GM21390 (cell line): Measurements from ENCODE around the gene WRAP73.

Experiments
- ATAC-seq: cut with Tn5 transposase; IDR thresholded peaks from one replicate; pipeline ENCODE4 v1.9.1; 2021; ENCODE audit not compliant: unreplicated experiment

The WRAP73 gene

GRCh38 chr1:3669421-3669821 is 19.5 kb upstream of the WRAP73 start:
- ATAC-seq = no peak

DNA sequence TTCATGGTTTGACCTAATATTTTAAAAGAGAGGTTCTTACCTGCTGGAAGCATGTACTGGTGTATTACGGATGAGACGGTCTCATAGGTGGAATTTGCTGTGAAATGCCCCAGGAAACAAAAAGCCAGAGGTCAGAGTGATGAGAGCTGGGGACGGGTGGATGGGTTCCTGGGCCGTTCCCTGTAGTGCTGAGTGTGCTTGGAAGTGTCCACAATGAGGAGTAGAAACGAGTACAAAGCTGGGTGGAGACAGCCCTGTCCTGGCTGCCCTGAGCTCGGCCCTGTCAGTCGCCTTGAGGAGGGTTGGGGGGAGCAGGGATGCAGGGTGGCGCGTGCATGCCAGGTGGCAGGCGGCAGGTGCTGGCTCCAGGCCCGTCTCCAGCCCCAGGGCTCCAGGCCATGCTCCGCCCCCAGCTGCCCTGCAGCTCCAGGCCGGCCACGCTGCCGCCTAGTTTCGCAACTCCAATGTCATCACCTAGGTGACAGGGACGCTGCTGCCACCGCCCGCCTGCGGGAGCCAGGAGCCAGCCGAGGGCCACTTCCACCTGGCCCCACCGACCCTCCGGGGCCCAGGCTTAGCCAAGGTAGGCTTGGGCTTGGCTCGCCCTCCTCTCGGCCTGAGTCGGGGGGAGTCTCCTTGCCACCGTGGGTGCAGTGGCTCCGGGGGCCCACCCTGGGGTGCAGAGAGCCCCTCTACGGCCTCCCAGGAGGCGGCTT is 18.8 kb upstream of the WRAP73 start:
- ATAC-seq = no peak

GRCh38 chr1:3668148-3668547 is 18.2 kb upstream of the WRAP73 start:
- ATAC-seq = no peak

GRCh38 chr1:3664700-3665375 is 14.9 kb upstream of the WRAP73 start:
- no peak for ATAC-seq

DNA sequence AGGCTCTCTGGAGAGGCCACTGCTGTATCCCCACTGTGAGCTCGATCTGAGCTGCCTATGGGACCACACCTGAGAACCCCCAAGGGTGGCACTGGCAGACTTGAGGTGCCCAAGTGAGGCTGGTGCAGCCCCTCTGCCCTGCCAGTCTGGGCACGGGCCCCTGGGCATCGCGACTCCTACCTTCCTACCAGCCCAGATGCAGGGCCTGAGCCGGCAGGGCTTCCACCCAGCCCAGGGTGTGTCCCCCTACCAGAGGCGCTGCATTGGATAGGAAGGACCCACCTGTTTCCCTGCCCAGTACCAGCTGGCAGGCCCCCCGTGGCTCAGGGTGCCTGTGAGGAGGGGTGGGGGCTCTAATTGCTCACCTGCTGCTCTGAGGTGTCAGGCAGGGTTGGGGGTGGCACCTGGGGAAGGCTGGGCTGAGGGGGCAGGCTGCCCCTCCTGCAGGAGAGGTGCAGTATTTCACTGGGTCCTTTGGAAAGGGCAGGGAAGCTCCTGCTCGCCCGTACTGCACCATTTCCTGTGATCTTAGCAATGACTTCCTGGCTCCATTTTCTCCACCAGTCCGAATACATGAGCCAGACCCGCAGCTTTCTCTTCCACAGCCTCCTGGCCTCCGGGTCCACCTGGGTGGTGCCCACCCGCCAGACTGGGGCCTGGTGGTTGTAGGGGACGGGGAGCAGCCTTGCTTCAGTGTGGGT is 14.2 kb upstream of the WRAP73 start:
- no peak for ATAC-seq

GRCh38 chr1:3662080-3662671 is 12.3 kb upstream of the WRAP73 start:
- no peak for ATAC-seq

GRCh38 chr1:3661631-3662030 is 11.7 kb upstream of the WRAP73 start:
- ATAC-seq = no peak

DNA sequence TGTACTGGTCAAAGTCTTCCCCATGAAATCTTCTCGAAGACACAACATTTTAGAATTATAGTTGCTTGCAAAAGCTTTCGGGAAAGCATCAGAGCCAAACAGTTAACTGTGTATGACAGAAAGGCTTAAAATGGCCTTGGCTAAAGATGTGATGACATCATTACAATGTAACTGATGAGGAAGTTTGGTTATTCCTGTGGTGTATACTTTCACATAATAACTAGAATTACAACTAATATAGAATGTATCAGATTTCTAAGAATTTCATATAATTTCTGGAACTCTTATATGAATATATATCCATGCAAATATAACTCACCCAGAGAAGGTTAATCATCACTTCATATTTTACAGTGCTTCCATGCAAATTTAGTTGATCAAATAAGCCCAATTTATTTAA is 10.8 kb upstream of the WRAP73 start:
- ATAC-seq = no peak

- ATAC-seq = no peak
Measured at GRCh38 chr1:3659093-3659492, 9.2 kb upstream of the WRAP73 start.

- ATAC-seq = no peak
Measured at GRCh38 chr1:3658231-3658615, 8.3 kb upstream of the WRAP73 start.

DNA sequence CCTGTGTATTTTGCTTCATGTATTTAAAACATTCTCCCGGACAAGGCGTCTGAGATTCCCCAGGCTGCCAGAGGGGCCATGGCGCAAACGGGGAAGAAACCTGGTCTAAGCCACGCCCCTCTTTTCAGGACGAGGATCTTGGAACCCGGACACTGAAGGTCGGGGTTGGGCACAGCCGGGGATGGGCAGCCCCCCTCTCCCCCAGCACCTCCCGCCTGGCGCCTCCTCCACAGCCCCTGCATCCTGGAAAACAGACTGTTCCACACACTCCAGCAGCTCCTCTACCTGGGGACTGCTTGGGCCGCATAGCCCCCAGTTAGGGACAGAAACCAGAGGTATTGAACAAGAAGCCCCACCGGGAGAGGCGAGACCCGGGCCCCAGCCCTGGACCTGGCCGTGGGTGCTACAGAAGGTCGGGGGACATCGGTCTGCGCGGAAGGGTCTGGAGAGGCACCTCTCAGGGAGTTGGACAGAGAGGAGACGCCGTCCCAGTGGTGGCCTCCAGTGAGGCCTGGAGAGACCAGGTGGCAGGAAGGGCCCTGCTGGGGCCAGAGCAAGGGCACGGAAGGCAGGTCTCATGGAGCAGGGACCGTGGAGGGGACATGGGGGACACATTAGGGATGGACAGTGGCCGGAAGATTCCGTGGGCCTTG is 7.8 kb upstream of the WRAP73 start:
- ATAC-seq = no peak

DNA sequence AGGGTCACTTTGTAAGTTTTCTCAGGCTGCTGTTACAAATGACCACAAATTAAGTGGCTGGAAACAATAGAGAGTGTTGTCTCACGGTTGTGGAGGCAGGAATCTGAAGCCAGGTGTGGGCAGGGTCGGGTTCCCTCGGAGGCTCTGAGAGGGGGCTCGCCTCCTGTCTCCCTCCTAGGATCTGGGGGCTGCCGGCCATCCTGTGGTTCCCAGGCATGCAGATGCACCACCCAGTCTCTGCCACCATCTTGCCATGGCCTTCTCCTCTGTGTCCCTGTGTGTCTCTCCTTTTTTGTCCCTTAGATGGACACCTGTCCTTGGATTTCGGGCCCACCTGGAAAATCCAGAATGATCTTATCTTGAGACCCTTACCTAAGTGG is 7.2 kb upstream of the WRAP73 start:
- ATAC-seq = peak; percentile 19

DNA sequence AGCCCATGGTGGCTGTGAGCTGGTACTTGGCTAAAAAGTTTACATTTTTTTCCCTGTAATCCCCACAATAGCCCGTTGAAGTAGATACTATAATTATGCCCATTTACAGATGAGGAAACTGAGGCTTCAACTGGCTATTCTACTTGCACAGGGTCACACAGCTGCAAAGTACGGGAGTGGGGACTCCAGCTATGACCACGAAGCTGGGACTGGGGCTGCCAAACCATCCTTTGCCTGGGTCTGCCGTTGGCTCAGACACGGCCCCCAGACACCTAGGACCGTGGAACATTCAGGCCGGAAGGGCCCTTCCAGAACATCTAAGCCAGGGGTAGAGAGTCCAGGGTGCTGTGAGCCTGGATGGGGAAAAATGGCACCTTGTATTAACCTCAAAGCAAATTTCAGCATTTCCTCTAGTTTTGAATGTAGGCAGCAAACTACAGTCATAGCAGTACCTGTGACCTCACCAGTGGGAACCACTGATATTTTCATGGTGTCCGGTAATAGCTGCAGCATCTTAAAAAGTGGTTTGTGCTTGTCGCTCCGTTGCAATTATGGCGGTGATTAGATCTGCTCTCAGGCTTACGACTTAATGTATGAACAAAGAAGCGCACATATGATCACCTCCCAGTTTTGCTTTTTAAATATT is 6.7 kb upstream of the WRAP73 start:
- ATAC-seq = peak; percentile 53

- no peak for ATAC-seq
Measured at GRCh38 chr1:3654549-3655281, 4.8 kb upstream of the WRAP73 start.

DNA sequence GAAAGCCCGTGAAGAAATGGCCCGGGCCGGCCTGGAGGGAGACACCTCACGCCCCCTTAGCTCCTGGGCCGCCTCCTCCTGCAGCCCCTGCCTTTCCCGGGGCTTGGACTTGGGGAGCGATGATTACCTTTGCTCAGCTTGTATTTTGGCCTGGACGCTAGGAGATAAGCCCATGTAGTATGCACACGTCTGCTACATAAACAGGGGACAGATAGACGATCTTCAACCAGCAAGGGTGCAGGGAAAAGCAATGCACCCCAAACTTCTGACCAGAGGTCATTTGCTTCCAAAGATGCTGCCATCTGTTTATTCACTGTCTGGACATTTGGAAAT is 3.3 kb upstream of the WRAP73 start:
- ATAC-seq = no peak

- ATAC-seq = no peak
Measured at GRCh38 chr1:3652548-3653285, 2.8 kb upstream of the WRAP73 start.

DNA sequence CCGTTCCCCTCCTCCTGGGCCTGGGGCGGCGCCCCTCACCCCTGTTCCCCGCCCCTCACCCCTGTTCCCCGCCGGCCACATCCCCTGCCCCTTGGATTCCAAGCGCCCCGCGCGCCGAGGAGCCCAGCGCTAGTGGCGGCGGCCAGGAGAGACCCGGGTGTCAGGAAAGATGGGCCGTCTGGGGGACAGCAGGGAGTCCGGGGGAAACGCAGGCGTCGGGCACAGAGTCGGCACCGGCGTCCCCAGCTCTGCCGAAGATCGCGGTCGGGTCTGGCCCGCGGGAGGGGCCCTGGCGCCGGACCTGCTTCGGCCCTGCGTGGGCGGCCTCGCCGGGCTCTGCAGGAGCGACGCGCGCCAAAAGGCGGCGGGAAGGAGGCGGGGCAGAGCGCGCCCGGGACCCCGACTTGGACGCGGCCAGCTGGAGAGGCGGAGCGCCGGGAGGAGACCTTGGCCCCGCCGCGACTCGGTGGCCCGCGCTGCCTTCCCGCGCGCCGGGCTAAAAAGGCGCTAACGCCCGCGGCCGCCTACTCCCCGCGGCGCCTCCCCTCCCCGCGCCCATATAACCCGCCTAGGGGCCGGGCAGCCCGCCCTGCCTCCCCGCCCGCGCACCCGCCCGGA is 2.1 kb upstream of the WRAP73 start, which contains the start of gene TP73:
TSS of gene TP73 (plus strand) at position 587 of the 618 bp plus-strand sequence. CDS start 29,850 bp downstream, outside the sequence.
- ATAC-seq = no peak

- no peak for ATAC-seq
Measured at GRCh38 chr1:3651026-3651929, 1.4 kb upstream of the WRAP73 start.
